Activated CD4-positive, alpha-beta T cell treated with anti-CD3 and anti-CD28 coated beads for 36 hours (primary cell): ENCODE results near the gene SDS. TPM values are rescaled to one million over a fixed set of nuclear protein-coding genes. Genes with fewer than 3 reads are reported as not detected.

Experiments
- ATAC-seq: fragments of 200-7000 bp; cut with Tn5 transposase; one replicate; pipeline ENCODE4 v1.10.0; 2021; ENCODE audit warnings: mild to moderate bottlenecking, moderate library complexity
- CTCF ChIA-PET: fragments of 350-600 bp; sonication (Branson Sonifier 250); formaldehyde crosslinking; loops from one replicate; lab custom pipeline; 2021; ENCODE audit warnings: antibody characterized with exemption; lab: Charles Lee
- POLR2A ChIA-PET: fragments of 350-600 bp; sonication (Branson Sonifier 250); formaldehyde crosslinking; loops from one replicate; lab custom pipeline; 2021; ENCODE audit warnings: antibody characterized with exemption, inconsistent platforms; lab: Charles Lee
- DNase-seq: peaks from one replicate; pipeline ENCODE4 v3.0.0-alpha.2; 2020
- H3K27ac Mint-ChIP-seq: one replicate; pipeline ENCODE4 v1.8.0; 2021; ENCODE audit warnings: mixed read lengths
- H3K27me3 Mint-ChIP-seq: one replicate; pipeline ENCODE4 v1.8.0; 2021; ENCODE audit warnings: mixed read lengths
- H3K36me3 Mint-ChIP-seq: one replicate; pipeline ENCODE4 v1.8.0; 2021; ENCODE audit warnings: low read depth, mixed read lengths
- H3K4me1 Mint-ChIP-seq: one replicate; pipeline ENCODE4 v1.8.0; 2021; ENCODE audit warnings: mixed read lengths
- H3K4me3 Mint-ChIP-seq: one replicate; pipeline ENCODE4 v1.8.0; 2021; ENCODE audit warnings: mild to moderate bottlenecking, moderate library complexity, mixed read lengths
- H3K9me3 Mint-ChIP-seq: one replicate; pipeline ENCODE4 v1.8.0; 2021; ENCODE audit warnings: low read depth, mixed read lengths
- intact Hi-C, 2 experiments: fragments of 100-400 bp; cut with DNase I in 1 of 2; cut with micrococcal nuclease in 1 of 2; formaldehyde crosslinking; loops; one replicate each; pipeline versions ENCODE4 v1.14.2 to v1.15.1; 2022 to 2024; cut with DNase I, micrococcal nuclease
- total RNA-seq, 2 experiments: library from RNA; stranded (reverse); gene quantifications; one replicate each; pipeline ENCODE4 v1.2.3, GENCODE V29; 2021

The SDS gene
- total RNA-seq, 2 experiments from 2014 or later: not detected

- CTCF ChIA-PET: no interaction called here
- H3K4me3 Mint-ChIP-seq: no peak overlapping the region
- no peaks in the 10 kb centered on the region for H3K36me3 Mint-ChIP-seq
- H3K27ac Mint-ChIP-seq: no peak overlapping the region
- intact Hi-C loops: no loop called here
- no peaks in the 10 kb centered on the region for H3K4me1 Mint-ChIP-seq
- no peak for ATAC-seq
- peaks cover 5% of the 10 kb centered on the region for H3K27me3 Mint-ChIP-seq
- no peak for DNase-seq
- POLR2A ChIA-PET: no interaction called here
- no peaks in the 10 kb centered on the region for H3K9me3 Mint-ChIP-seq
Measured at GRCh38 chr12:113396828-113397496, 6.7 kb downstream of the SDS start.

GRCh38 chr12:113396200-113396599 is 7.5 kb downstream of the SDS start:
- ChIA-PET CTCF (no interaction called here), POLR2A (no interaction called here)
- intact Hi-C loops: no loop called here
- H3K27me3 Mint-ChIP-seq: peaks cover 5% of the 10 kb centered on the region
- no peak overlapping the region for H3K4me3 Mint-ChIP-seq
- no peak overlapping the region for H3K27ac Mint-ChIP-seq
- H3K9me3 Mint-ChIP-seq: no peaks in the 10 kb centered on the region
- ATAC-seq (no peak), DNase-seq (no peak)
- H3K4me1 Mint-ChIP-seq: no peaks in the 10 kb centered on the region
- no peaks in the 10 kb centered on the region for H3K36me3 Mint-ChIP-seq

DNA sequence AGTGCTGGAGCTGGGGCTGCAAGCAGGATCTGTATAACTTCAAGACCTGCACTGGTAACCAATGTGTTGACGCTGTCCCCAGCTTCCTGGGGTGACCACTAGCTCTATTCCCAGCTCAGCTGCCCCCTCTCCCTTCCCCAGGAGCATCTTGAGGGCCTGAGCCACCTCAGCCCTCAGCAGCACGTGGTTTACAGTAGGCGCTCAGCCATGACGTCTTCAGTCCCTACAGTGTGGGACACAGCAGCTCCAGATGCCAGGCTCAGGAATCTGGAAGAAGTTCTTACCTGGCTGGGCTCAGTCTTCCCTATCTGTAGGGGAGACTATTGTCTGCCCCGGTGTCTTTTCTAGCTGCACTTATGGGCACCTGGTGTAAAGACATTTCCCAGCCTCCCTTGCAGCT is 8.6 kb downstream of the SDS start:
- ATAC-seq (no peak), DNase-seq (no peak)
- no peaks in the 10 kb centered on the region for H3K4me1 Mint-ChIP-seq
- no peak overlapping the region for H3K4me3 Mint-ChIP-seq
- H3K36me3 Mint-ChIP-seq: no peaks in the 10 kb centered on the region
- no peaks in the 10 kb centered on the region for H3K9me3 Mint-ChIP-seq
- ChIA-PET POLR2A (no interaction called here), CTCF (interaction anchor here (0.6 kb wide), 1 partner anchor 186 kb away, joined by 3 read pairs; no protein-coding TSS in a partner anchor)
- H3K27me3 Mint-ChIP-seq: peaks cover 2% of the 10 kb centered on the region
- intact Hi-C loops: no loop called here
- H3K27ac Mint-ChIP-seq: no peak overlapping the region

GRCh38 chr12:113393749-113394148 is 9.9 kb downstream of the SDS start:
- intact Hi-C loops: no loop called here
- no peak for ATAC-seq
- Mint-ChIP-seq H3K27me3 (peaks cover 2% of the 10 kb centered on the region), H3K4me1 (no peaks in the 10 kb centered on the region), H3K36me3 (no peaks in the 10 kb centered on the region), H3K9me3 (no peaks in the 10 kb centered on the region), H3K4me3 (no peak overlapping the region), H3K27ac (no peak overlapping the region)
- ChIA-PET CTCF (interaction anchor here (0.8 kb wide), 1 partner anchor 69 kb away, joined by 3 read pairs; no protein-coding TSS in a partner anchor), POLR2A (no interaction called here)
- no peak for DNase-seq

GRCh38 chr12:113392988-113393579 is 10.6 kb downstream of the SDS start:
- no peak overlapping the region for H3K27ac Mint-ChIP-seq
- DNase-seq (no peak), ATAC-seq (no peak)
- no peaks in the 10 kb centered on the region for H3K9me3 Mint-ChIP-seq
- H3K4me1 Mint-ChIP-seq: no peaks in the 10 kb centered on the region
- intact Hi-C loops: no loop called here
- CTCF ChIA-PET: interaction anchor here (0.7 kb wide), 1 partner anchor 24 kb away, joined by 3 read pairs; no protein-coding TSS in a partner anchor
- peaks cover 5% of the 10 kb centered on the region for H3K36me3 Mint-ChIP-seq
- POLR2A ChIA-PET: no interaction called here
- H3K27me3 Mint-ChIP-seq: peaks cover 2% of the 10 kb centered on the region
- no peak overlapping the region for H3K4me3 Mint-ChIP-seq

DNA sequence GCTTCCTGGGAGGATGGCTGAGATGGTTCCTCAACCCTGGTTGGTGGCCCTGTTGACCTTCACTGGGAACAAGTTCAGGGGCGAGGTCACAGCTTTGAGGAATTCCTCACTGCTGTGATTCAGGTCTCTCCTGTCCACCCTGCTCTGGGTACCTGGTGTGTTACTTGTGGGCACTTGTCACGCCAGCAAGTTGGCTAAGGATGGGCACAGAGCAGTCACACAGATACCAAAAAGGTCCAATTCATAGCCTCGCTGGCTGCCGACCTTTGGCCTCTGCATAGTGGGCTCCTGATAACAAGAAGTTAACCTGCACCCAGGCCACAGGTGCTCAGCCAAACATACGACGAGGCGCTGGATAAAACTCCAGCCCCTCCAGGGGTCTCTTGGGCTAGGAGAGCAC is 11.2 kb downstream of the SDS start:
- intact Hi-C loops: no loop called here
- H3K4me1 Mint-ChIP-seq: no peaks in the 10 kb centered on the region

DNA sequence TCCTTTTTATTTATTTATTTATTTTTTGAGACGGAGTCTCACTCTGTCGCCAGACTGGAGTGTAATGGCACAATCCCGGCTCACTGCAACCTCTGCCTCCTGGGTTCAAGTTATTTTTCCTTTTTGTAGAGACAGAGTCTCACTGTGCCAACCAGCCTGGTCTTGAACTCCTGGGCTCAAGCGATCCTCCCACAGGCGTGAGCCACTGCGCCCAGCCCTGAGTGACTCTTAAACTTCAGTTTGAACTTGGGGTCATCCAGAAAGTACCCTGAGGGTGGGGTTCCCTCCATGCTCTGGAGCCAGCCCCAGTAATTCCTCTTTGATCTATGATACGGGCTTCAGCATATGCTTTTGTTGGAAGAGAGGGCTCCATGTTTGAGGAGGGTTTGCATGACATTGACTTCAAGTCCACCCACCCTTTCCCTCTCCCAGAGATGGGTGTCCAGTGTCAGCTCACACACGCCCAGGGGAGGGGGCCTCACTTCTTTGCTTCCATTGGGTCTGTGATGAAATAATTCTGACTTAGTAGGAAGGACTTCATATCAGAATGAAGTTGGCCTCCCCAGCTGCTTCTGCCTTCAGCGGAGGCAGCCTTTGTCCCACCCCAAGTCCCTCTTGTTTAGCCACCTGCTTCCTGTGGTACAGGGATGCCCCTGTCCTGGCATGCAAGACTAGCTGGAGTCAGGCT is 11.9 kb downstream of the SDS start:
- H3K4me1 Mint-ChIP-seq: no peaks in the 10 kb centered on the region
- ATAC-seq: no peak
- H3K9me3 Mint-ChIP-seq: no peaks in the 10 kb centered on the region
- intact Hi-C loops: no loop called here
- no peak overlapping the region for H3K4me3 Mint-ChIP-seq
- H3K27ac Mint-ChIP-seq: no peak overlapping the region
- ChIA-PET CTCF (no interaction called here), POLR2A (no interaction called here)
- H3K27me3 Mint-ChIP-seq: no peaks in the 10 kb centered on the region
- H3K36me3 Mint-ChIP-seq: peaks cover 9% of the 10 kb centered on the region
- no peak for DNase-seq

More for the DNA sequence above, 11.2 kb downstream of the SDS start:
- no peak overlapping the region for H3K4me3 Mint-ChIP-seq
- H3K9me3 Mint-ChIP-seq: no peaks in the 10 kb centered on the region
- ATAC-seq (no peak), DNase-seq (no peak)
- H3K36me3 Mint-ChIP-seq: peaks cover 7% of the 10 kb centered on the region
- POLR2A ChIA-PET: no interaction called here
- CTCF ChIA-PET: interaction anchor here (0.7 kb wide), 1 partner anchor 23 kb away, joined by 3 read pairs; no protein-coding TSS in a partner anchor
- H3K27ac Mint-ChIP-seq: no peak overlapping the region
- H3K27me3 Mint-ChIP-seq: no peaks in the 10 kb centered on the region

DNA sequence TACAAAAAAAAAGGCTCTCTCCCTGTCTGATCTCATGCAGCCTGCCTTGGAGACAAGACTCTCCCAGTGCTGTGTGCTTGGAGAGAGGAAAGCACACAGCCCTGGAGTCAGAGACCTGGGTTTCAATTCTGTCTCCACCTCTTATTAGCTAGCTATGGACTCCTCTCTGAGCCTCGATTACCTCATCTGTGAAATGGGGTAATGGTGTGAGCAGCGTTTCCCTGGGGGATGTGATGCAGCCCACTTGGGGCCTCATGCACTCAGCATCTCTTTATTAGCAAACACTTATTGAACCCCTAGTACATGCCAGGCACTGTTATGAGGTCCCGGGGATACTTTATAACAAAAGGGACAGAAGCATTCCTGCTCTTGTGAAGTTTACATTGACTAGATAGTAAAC is 12.5 kb downstream of the SDS start:
- no peaks in the 10 kb centered on the region for H3K9me3 Mint-ChIP-seq
- ATAC-seq (no peak), DNase-seq (no peak)
- H3K27ac Mint-ChIP-seq: no peak overlapping the region
- H3K27me3 Mint-ChIP-seq: no peaks in the 10 kb centered on the region
- H3K36me3 Mint-ChIP-seq: peaks cover 9% of the 10 kb centered on the region
- ChIA-PET CTCF (no interaction called here), POLR2A (no interaction called here)
- H3K4me1 Mint-ChIP-seq: no peaks in the 10 kb centered on the region
- intact Hi-C loops: no loop called here
- H3K4me3 Mint-ChIP-seq: no peak overlapping the region

DNA sequence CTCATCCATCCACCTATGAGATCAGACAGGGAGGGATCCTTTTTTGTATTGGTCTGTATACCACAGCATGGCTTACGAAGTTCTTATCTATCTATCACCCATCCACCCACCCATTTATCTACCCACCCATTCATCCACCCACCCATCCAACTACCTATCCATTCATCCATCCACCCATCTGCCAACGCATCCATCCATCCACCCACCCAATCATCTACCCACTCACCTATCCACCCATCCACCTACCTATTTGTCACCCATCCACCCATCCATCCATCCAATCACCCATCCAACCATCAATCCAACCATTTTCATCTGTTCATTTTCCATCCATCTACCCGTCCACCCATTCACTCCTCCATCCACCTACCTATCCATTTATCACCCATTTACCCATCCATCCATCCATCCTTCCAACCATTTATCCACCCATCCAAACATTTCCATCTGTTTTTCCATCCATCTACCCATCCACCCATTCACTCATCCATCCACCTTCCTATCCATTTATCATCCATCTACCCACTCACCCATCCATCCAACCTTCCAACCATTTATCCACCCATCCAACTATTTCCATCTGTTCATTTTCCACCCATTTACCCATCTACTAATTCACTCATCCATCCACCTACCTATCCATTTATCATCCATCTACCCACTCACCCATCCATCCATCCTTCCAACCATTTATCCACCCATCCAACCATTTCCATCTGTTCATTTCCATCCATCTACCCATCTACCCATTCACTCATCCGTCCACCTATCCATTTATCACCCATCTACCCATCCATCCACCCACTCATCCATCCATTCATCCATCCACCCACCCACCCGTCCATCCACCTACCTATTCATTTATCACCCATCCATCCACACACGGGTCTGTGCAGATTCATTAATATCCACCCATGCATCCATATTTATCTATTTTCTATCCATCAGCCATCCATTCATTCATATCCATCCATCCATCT is 13.3 kb downstream of the SDS start:
- CTCF ChIA-PET: no interaction called here
- DNase-seq: no peak
- H3K36me3 Mint-ChIP-seq: peaks cover 12% of the 10 kb centered on the region
- no peak overlapping the region for H3K27ac Mint-ChIP-seq
- H3K27me3 Mint-ChIP-seq: no peaks in the 10 kb centered on the region
- H3K4me3 Mint-ChIP-seq: no peak overlapping the region
- no peaks in the 10 kb centered on the region for H3K9me3 Mint-ChIP-seq
- H3K4me1 Mint-ChIP-seq: no peaks in the 10 kb centered on the region
- no peak for ATAC-seq
- POLR2A ChIA-PET: no interaction called here
- intact Hi-C loops: no loop called here

GRCh38 chr12:113388351-113388750 is 15.3 kb downstream of the SDS start:
- ChIA-PET CTCF (no interaction called here), POLR2A (no interaction called here)
- H3K27me3 Mint-ChIP-seq: no peaks in the 10 kb centered on the region
- H3K4me1 Mint-ChIP-seq: no peaks in the 10 kb centered on the region
- H3K9me3 Mint-ChIP-seq: no peaks in the 10 kb centered on the region
- H3K36me3 Mint-ChIP-seq: peaks cover 21% of the 10 kb centered on the region
- H3K4me3 Mint-ChIP-seq: no peak overlapping the region
- intact Hi-C loops: no loop called here
- no peak overlapping the region for H3K27ac Mint-ChIP-seq
- DNase-seq (no peak), ATAC-seq (no peak)

- Mint-ChIP-seq H3K36me3 (peaks cover 21% of the 10 kb centered on the region), H3K4me1 (no peaks in the 10 kb centered on the region), H3K27me3 (no peaks in the 10 kb centered on the region), H3K4me3 (no peak overlapping the region), H3K9me3 (no peaks in the 10 kb centered on the region), H3K27ac (no peak overlapping the region)
- ATAC-seq (no peak), DNase-seq (no peak)
- ChIA-PET CTCF (interaction anchor here (0.6 kb wide), 1 partner anchor 130 kb away, joined by 4 read pairs; no protein-coding TSS in a partner anchor), POLR2A (no interaction called here)
- intact Hi-C loops: no loop called here
Measured at GRCh38 chr12:113387631-113388030, 16.1 kb downstream of the SDS start.
